Left lung (tissue), 10 donors: ENCODE data around the gene MEA1. TPM values are rescaled to one million over a fixed set of nuclear protein-coding genes. Genes with fewer than 3 reads are reported as not detected.
A peak's percentile ranks its signal among the peaks of the same experiment; 100 is the strongest.

Source experiments
- ATAC-seq: fragments of 200-7000 bp; cut with Tn5 transposase; one replicate; pipeline ENCODE4 v1.9.1; 2020; ENCODE audit warnings: moderate library complexity
- DNase-seq, 4 donors: peaks; one replicate each; pipeline ENCODE4 v3.0.0-alpha.2; 2013 to 2020
- H3K27ac ChIP-seq, 2 donors: fragments of 200-600 bp; sonication (generic) in 1 of 2; one replicate each; pipeline versions ENCODE4 v1.5.0 to v1.8.0; 2020 to 2021
- H3K27me3 ChIP-seq, 2 donors: fragments of 200-600 bp; sonication (generic) in 1 of 2; one replicate each; pipeline versions ENCODE4 v1.5.0 to v1.8.0; 2020 to 2021
- H3K36me3 ChIP-seq, 2 donors: fragments of 200-600 bp; sonication (generic) in 1 of 2; one replicate each; pipeline versions ENCODE4 v1.5.0 to v1.8.0; 2020 to 2021
- H3K4me1 ChIP-seq, 2 donors: fragments of 200-600 bp; one replicate each; pipeline ENCODE4 v1.8.0; 2021
- H3K4me3 ChIP-seq, 2 donors: fragments of 200-600 bp; sonication (generic) in 1 of 2; one replicate each; pipeline versions ENCODE4 v1.5.0 to v1.8.0; 2020 to 2021; ENCODE audit warnings: mild to moderate bottlenecking in 1 of 2
- H3K9me3 ChIP-seq, 2 donors: fragments of 200-600 bp; sonication (generic) in 1 of 2; one replicate each; pipeline versions ENCODE4 v1.5.0 to v1.8.0; 2020 to 2021
- intact Hi-C, 2 donors: fragments of 100-400 bp; cut with DNase I; formaldehyde crosslinking; loops; one replicate each; pipeline versions ENCODE4 v1.11.2 to v1.14.2; 2022
- polyA plus RNA-seq, 6 donors: library from polyadenylated mRNA; unstranded; fragments of 120-200 nt; gene quantifications; one replicate each; pipeline ENCODE4 v1.2.1, GENCODE V29; 2013; ENCODE audit not compliant: insufficient read length in 6 of 6
- total RNA-seq, 2 donors: library from RNA; stranded (reverse); fragmentation: NEBNext Ultra II Directional; extraction: Animal tissue kit (Norgen Biotek cat#: 25700); gene quantifications; one replicate each; pipeline ENCODE4 v1.2.1, GENCODE V29; 2021
- TF ChIP-seq, protein P1 (sequence below), 2 donors: fragments of 200-600 bp; sonication (generic) in 1 of 2; IDR thresholded peaks; one replicate each; pipeline versions ENCODE4 v1.5.0 to v1.8.0; 2021; ENCODE audit warnings: antibody characterized with exemption in 2 of 2
- donor health status: DM: no; HTN: yes; CAD: no.
- donor health status: DM: no; HTN: no; CAD: no.

The MEA1 gene
- total and polyA plus RNA-seq, 8 donors: 42.7 to 82.6 (median 76.4) TPM

DNA sequence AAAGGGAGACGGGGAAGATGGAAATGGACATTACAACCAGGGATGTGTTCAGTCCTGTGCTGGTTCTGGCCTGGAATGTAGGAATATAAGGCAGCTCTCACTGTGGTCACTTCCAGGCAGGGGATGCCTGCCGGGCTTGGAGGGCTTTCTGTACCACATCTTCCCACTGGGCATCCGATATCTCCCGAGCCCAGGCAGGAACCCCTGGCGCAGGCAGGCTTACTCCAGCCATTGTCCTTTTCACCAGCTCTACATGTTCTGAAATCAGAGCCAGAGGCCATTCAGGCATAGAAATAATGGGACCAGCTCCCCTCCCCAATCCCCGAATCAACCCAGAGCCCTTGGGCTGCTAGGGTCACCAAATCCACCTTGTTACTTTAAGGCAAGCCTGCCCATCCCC lies 1.4 kb downstream of the MEA1 start:
- TF ChIP-seq, protein P1, sequence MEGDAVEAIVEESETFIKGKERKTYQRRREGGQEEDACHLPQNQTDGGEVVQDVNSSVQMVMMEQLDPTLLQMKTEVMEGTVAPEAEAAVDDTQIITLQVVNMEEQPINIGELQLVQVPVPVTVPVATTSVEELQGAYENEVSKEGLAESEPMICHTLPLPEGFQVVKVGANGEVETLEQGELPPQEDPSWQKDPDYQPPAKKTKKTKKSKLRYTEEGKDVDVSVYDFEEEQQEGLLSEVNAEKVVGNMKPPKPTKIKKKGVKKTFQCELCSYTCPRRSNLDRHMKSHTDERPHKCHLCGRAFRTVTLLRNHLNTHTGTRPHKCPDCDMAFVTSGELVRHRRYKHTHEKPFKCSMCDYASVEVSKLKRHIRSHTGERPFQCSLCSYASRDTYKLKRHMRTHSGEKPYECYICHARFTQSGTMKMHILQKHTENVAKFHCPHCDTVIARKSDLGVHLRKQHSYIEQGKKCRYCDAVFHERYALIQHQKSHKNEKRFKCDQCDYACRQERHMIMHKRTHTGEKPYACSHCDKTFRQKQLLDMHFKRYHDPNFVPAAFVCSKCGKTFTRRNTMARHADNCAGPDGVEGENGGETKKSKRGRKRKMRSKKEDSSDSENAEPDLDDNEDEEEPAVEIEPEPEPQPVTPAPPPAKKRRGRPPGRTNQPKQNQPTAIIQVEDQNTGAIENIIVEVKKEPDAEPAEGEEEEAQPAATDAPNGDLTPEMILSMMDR (IDR thresholded peaks at IDR 0.05): no peak
- Histone ChIP-seq H3K9me3 (no peaks in the 10 kb centered on the region), H3K4me3 (peak overlapping the region in 1 of 2 donors; percentile 78), H3K27me3 (no peaks in the 10 kb centered on the region), H3K4me1 (peaks cover 14 to 48% of the 10 kb centered on the region in 2 donors), H3K36me3 (peaks cover 0 to 54% of the 10 kb centered on the region in 2 donors), H3K27ac (peak overlapping the region in 1 of 2 donors; percentile 81)
- intact Hi-C loops: no loop called here
- DNase-seq (no peak), ATAC-seq (no peak)

DNA sequence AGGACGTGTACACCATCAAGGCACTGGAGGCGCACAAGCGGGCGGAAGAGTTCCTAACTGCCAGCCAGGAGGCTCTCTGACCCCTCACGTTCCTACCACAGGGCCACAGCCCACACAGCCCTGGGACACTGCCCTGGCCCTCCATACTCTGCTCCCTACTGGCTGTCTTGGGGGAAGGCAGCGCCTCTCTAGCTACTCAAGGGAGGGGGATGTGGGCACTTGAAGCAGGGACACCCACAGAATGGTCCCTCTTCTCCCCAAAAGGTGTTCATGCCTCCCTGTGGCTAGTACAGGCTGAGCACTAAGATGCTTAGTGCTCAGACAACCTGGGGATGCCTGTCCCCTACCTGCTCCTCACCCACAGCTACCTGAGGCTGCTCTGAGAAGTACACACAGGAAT lies 2.5 kb downstream of the MEA1 start:
- intact Hi-C loops: no loop called here
- ATAC-seq (no peak), DNase-seq (no peak)
- TF ChIP-seq, protein P1 (IDR thresholded peaks at IDR 0.05): no peak
- Histone ChIP-seq H3K9me3 (no peaks in the 10 kb centered on the region), H3K27me3 (no peaks in the 10 kb centered on the region), H3K27ac (no peak overlapping the region), H3K36me3 (peaks cover 0 to 63% of the 10 kb centered on the region in 2 donors), H3K4me3 (no peak overlapping the region), H3K4me1 (peaks cover 14 to 36% of the 10 kb centered on the region in 2 donors)

DNA sequence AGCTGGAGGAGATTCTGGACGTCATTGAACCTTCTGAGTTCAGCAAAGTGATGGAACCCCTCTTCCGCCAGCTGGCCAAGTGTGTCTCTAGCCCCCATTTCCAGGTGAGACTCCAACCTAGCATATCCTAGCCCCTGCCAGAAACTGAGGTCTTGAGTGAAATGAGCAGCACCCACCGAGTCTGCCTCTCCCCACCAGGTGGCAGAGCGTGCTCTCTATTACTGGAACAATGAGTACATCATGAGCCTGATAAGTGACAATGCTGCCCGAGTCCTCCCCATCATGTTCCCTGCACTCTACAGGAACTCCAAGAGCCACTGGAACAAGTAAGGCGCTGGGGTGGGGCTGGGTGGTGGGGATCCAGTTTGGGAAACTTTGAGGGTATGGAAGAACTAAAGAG lies 4.6 kb downstream of the MEA1 start:
- Histone ChIP-seq H3K4me3 (no peak overlapping the region), H3K27me3 (no peaks in the 10 kb centered on the region), H3K9me3 (no peaks in the 10 kb centered on the region), H3K4me1 (peaks cover 7 to 18% of the 10 kb centered on the region in 2 donors), H3K27ac (no peak overlapping the region), H3K36me3 (peaks cover 0 to 69% of the 10 kb centered on the region in 2 donors)
- intact Hi-C loops: no loop called here
- ATAC-seq: no peak
- TF ChIP-seq, protein P1 (IDR thresholded peaks at IDR 0.05): no peak
- DNase-seq: peak in 1 of 4 donors; percentile 20

DNA sequence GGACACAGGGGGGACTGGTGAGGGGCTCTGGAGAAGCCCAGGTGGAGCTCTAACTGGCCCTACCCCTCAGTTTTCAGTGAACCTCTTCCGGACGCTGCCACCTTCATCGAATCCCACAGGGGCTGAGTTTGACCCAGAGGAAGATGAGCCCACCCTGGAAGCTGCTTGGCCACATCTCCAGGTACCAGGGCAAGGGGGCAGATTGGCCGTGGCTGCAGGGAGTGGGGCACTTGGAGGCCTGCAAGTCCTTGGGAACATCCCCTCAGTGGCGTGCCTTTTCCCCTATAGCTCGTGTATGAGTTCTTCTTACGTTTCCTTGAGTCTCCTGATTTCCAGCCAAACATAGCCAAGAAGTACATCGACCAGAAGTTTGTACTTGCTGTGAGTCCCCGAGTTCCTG lies 6.6 kb downstream of the MEA1 start:
- intact Hi-C loops: no loop called here
- Histone ChIP-seq H3K9me3 (no peaks in the 10 kb centered on the region), H3K36me3 (peaks cover 0 to 70% of the 10 kb centered on the region in 2 donors), H3K27me3 (no peaks in the 10 kb centered on the region), H3K4me1 (peaks cover 0 to 4% of the 10 kb centered on the region in 2 donors), H3K27ac (no peak overlapping the region), H3K4me3 (no peak overlapping the region)
- DNase-seq (peak in 1 of 4 donors; percentile 8), ATAC-seq (no peak)
- TF ChIP-seq, protein P1 (IDR thresholded peaks at IDR 0.05): no peak

DNA sequence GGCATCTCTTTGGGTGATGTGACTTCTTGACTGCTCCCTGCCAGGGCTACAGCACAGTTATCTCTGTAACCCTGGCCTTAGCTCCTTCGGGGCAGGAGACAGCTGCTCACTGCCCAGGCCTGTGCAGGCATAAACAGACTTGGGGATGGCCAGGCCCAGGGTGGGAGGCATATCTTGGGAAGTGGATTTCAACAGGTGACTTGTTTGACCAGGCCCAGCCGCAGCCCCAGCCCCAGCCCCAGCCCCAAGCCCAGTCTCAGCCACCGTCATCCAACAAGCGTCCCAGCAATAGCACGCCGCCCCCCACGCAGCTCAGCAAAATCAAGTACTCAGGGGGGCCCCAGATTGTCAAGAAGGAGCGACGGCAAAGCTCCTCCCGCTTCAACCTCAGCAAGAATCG lies 7.5 kb downstream of the MEA1 start:
- H3K4me3 ChIP-seq: no peak overlapping the region
- ATAC-seq: no peak
- intact Hi-C loops: no loop called here
- no peaks in the 10 kb centered on the region for H3K27me3 ChIP-seq
- TF ChIP-seq, protein P1 (IDR thresholded peaks at IDR 0.05): no peak
- H3K4me1 ChIP-seq: no peaks in the 10 kb centered on the region
- no peak overlapping the region for H3K27ac ChIP-seq
- H3K9me3 ChIP-seq: no peaks in the 10 kb centered on the region
- peaks cover 0 to 61% of the 10 kb centered on the region in 2 donors for H3K36me3 ChIP-seq
- peak in 1 of 4 donors; percentile 45 for DNase-seq
